GM12892 (cell line): ENCODE data around the gene GNAO1.

Experiments used
- POLR2A ChIP-seq: IDR thresholded peaks from 2 replicates; pipeline ENCODE4 v1.6.1; 2011; ENCODE audit warnings: low read depth, low read length, control low read depth
- POLR2AphosphoS5 ChIP-seq: IDR thresholded peaks from 2 replicates; pipeline ENCODE4 v1.6.1; 2011; ENCODE audit warnings: low read depth, low read length, control low read depth

GRCh38 chr16:56309008-56309407 is 117.7 kb downstream of the GNAO1 start:
- TF ChIP-seq POLR2A (no peak), POLR2AphosphoS5 (no peak)
